NCI-H2196 (cell line): ENCODE measurements around the gene SLC16A8.

Source experiments
- DNase-seq: peaks from one replicate; lab custom pipeline; 2025; ENCODE audit not compliant: unreplicated experiment; lab: John Stamatoyannopoulos, UW

The SLC16A8 gene

DNA sequence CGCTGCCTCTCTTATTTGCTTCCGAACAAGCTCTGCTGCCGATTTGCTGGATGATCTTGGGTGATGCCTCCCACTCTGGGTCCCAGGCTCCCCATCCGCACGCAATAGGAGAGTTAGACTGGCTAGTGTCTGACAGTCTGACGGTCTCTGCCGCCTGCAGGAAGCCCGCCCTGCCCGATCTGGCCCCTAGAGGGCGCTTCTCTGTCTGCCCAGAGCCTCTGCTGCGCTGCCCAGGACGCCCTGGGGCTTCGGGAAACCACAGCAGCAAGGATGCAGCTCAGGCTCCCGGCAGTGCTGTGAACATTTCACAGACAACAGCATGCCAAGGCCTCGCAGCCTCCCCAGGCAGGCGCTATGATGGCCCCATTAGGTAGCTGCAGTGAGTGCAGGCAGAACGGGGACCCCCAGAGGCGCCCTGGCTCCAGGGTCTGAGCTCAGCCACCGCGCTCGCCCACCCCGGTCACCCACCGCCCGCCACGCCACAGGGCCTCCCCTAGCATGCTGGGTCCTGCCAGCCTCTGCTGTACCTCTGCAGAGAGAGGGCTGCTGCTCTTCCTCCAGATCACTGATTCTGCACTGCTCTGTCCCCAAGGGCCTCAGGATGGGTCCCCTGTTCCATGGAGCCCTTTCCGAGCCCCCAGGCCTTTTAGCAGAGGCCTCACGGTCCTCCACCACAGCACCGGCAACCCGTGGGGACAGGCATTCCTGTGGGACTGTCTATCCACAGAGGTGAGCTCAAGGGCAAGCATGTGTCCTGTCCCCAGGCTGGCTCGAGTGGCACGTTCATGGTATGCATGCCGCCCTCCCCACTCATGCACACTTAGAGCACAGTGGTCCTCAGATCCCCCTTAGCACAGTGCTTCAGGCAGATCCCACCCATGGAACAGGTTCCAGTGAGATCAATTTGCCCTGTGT is 30.8 kb upstream of the SLC16A8 start:
- peak; percentile 65 for DNase-seq

DNA sequence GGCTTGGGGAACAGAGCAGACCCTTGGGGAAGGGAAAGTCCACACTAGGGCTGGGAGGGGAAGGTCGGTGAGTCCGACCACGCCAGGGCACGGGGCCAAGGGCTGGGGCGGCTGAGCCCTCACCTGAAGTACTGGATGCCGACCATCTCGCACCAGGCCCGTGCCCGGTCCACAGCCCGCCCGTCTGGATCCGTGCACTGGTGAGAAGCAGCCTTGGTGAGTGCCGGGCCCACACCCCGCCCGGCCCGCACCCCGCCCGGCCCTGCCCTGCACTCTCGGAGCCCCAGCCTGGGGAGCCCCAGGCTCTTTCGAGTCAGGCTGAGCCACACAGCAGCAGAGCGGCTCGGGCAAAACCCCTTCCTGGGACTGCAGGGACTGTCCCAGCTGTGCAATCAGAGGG is 28.4 kb upstream of the SLC16A8 start:
- no peak for DNase-seq

DNA sequence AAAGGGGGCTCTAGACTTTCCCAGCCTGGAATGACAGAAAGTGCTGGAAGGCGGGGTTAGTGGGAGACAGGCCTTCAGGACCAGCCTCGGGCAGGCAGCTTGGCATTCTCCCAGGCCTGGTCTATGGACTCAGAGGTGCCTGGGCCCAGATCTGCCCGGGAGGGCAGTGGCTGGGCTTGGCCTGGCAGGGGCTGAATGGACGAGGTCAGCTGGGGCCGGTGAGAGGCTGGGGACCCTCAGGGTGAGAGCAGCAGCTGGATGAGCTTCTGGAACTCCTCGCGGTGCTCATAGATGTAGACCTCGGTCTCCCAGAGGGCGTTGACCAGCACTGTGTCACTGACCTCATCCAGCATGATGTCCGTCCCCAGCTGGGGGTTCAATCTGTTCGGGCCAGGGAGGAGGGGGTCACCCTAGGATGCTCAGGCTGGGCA is 28.0 kb upstream of the SLC16A8 start:
- DNase-seq, result no peak

DNA sequence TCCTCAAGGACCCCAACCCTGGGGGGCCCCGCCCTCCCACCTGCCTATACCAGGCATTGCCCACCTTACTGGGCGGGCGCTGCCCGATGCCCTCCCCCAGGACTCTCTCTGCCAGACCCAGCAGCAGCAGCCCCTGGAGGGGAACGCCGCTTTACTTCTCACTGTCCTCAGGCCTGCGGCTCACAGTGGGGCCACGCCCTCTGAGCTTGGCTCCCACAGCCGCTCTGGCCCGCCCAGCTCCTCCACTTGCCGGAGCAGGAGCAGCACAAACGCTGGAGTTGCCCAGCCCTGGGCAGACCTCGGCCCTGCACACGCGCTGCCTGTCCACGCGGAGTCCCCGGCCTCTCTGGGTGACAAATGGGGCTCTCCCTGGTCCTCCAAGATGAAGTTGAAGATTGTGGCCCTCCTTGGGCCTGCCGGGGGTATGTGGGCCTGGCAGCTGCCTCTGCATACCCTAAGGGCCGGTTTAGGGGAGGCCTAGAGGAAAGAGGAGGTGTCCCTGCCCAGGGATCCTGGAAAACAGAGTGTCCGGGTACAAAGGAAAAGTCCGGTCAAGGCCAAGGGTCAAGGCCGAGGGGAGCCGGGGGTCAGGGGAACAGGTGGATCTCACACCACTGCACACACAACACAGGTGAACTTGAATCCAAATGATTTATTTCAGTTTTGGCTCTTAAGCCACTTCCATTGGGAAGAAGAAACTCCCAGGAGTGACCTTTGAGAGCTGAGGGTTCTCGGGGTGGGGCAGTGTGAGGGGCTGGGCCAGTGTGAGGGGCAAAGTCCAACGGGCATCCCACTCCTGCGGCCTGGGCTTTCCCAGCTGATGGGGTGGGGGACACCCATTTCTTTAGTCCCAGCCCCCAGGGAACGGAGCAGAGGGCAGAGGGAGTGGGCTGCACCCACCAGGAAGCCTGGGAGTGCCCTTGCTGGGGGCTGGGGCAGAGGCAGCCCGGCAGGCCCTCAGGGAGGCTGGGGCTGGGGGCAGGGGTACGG is 27.2 kb upstream of the SLC16A8 start:
- no peak for DNase-seq

DNA sequence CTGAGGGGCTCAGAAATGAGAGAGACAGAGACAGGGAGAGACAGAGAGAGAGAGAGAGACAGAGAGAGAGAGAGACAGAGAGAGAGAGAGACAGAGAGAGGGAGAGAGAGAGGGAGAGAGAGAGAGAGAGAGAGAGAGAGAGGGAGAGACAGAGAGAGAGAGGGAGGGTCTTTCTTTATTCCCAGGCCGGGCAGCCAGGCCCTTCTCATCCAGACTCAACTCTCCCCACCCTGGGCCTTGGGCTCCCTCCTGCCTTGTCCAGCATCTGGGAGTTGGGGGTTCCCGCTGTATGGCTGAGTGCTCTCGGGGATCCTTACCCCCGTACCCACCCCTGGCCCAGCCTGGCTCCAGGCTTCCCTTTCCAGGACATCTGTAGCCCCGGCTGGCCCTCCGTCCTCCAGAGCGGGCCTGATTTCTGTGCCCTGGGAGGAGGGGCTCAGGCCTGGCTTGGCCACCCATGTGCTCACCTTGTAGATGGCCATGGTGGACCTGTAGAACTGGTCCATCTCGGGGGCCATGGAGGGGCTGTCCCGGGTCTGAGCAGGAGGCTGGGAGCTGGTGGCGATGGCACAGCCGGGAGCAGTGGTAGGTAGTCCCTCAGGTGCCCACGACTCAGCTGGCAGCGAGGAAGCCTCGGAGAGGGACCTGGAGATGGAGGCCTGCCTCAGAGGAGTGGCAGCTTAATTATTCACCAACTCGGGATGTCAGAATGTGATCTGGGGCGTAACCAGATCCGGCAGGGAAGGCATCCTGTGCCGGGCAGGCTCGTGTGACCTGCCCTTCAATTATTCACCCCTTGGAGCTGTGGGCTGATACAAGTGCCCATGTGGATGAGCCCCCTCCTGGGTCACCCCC is 26.3 kb upstream of the SLC16A8 start, which contains the start of gene BAIAP2L2:
Gene BAIAP2L2, minus strand, starts transcription at position 677 of the 855 bp plus-strand sequence. Its CDS starts 159 bp downstream, at position 518.
- no peak for DNase-seq

DNA sequence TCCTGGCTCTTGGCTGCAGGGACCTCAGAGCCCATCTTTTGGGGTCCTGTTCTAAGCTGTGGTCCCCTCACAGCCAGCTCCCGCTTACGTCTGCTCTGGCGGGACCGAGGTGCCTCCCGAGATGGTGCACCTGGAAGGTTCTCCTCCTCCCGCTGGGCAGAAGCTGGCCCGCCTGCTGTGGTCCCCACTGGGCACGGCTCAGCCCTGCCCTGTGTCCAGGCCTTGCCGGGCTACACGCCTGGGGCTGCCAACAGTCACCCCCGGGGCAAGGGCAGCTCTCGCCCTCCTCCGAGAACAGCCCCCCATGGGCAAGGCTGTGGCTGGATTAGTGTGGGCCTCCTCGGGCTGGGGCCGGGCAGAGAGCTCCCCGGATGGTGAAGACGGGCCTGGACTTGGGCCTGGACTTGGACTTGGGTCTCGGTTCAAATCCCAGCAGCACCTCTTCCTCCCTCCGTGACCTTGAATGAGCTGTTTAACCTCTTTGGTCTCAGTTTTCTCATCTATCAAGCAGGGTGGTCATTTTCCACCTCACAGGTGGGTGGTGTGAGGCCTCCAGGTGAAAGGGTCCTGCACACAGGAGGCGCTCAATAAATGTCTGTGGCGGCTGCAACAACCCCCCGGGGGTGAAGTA is 25.5 kb upstream of the SLC16A8 start:
- DNase-seq, result no peak

DNA sequence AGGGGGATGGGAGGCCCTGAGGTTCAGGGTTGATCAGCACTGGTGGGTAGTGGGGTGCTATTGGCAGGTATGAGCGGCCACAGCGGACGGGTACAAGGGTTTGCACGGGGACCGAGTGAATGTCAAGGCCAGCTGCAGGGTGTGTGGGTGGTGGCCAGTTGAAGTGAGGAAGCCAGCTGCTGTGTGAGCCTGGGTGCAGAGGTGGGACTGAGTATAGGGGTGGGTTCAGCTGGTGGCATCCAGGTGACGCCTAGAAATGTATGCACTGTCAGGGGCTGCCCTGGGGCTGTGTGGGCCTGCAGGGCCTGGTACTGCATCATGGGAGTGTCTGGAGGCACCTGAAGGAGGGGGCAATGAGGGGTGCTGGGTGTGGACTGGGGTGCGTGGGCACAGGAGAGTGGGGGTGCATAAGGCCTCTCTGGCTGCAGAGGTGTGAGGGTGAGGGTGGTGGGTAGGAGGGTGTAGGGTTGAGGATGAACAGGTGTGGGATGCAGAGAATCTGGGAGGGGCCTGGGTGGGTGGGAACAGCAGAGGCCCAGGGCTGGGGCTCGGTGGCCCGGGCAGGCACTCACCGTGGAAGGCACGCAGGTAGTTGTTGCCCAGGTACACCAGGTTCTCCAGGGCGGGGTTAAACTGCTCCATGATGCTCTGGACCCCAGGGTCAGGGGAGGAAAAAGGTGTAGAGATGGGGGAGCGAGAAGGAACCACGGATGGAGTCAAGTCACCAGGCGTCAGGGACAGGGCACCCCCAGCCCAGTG is 24.8 kb upstream of the SLC16A8 start:
- no peak for DNase-seq

DNA sequence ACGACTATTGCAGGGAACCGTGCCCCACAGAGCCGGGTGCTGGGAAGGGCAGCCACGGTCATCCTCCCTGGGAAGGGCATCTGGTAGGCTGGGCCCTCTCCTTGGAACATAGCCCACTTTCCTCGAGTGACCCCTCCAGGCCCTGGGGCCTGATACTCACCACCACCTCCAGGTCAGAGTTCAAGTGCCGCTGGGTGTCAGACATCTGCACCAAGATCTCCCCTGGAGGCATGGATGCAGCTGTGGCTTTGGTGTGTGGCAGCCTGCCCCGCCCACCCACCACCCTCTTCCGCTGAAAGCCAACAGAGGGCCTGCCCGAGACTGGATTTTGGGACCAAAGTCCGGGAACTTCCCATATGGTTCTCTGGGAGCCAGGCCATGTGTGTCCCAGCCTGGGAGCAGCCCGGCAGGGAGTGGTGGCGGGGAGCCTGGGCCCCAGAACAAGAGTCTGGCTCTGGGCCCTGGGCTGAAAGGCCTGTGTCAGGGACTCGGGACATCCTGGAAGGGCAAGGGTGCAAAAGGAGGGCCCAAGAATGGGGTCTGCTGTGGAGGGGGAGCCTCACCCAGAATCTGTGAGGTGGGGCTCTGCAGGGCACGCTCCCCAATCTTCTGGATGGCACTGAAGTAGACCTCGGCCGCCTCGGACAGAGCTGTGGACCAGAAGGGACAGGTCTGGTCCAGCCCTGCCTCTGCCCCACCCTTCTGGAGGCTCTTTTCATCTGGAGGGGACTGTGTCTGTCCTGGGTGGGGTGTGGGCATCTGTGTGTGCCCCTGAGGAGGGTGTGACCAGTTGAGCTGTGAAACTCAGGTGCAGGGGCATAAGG is 23.9 kb upstream of the SLC16A8 start:
- no peak for DNase-seq

DNA sequence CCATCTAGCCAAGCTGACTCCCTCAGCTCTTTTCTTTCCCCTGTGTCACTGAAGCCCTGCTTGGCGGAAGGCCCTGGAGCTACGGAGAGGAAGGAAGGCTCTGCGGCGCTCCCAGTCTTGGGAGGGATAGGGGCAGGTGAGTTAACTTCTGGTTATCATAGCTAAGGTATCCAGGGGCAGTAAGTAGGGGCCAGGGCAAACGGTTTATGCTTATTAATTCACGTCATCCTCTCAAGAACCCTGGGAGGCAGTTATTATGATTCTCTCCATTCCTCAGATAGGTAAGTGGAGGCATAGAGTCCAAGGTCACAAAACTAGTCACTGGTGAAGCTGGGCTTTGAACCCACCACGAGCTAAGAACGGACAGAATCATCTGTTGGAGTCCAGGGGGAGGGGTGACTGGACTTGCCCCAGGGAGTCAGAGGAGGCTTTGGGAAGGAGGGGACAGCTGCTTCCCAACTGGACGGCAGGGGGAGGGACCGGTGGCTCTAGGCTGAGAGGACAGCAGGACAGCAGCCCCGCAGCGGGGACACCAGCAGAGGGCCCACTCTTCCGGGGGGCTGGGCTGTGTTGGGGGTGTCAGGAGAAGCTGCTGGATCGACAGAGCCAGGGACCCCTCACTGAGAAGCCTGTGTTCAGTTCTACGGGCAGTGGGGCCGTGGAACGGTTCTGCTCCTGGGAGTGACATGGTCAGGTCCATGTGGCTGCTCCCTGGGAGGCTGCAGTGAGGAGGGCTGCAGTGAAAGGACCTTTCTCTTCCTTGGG is 23.0 kb upstream of the SLC16A8 start:
- no peak for DNase-seq

DNA sequence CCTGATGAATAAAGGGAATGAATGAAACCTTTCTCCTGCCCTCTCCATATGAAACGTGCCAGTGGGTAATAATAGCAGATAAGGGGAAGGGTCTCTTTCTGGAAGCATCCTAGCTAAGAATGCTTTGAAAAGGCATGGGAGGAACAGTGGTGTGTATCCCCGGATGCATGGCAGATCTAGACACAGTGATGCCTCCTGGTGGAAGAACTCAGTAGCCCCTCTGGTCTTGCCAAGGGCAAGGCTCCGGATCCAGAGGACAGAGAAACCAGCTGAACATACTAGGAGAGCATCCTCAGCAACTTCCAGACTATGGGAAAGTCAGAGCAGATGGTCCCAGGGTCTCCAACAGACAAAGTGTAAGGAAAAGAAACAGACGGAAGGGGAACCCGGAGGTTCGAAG is 20.1 kb upstream of the SLC16A8 start:
- no peak for DNase-seq

DNA sequence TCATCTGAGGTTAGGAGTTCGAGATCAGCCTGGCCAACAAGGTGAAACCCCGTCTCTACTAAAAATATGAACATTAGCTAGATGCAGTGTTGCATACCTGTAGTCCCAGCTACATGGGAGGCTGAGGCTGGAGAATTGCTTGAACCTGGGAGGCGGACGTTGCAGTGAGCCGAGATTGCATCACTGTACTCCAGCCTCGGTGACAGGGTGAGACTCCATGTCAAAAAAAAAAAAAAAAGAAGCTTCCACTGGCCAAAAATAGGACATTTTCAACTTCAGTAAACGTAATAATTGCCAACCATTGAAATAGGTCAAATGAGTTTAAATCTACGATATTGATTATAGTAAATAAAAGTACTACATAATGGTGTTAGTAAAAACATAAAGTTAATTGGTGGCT is 19.7 kb upstream of the SLC16A8 start:
- no peak for DNase-seq

DNA sequence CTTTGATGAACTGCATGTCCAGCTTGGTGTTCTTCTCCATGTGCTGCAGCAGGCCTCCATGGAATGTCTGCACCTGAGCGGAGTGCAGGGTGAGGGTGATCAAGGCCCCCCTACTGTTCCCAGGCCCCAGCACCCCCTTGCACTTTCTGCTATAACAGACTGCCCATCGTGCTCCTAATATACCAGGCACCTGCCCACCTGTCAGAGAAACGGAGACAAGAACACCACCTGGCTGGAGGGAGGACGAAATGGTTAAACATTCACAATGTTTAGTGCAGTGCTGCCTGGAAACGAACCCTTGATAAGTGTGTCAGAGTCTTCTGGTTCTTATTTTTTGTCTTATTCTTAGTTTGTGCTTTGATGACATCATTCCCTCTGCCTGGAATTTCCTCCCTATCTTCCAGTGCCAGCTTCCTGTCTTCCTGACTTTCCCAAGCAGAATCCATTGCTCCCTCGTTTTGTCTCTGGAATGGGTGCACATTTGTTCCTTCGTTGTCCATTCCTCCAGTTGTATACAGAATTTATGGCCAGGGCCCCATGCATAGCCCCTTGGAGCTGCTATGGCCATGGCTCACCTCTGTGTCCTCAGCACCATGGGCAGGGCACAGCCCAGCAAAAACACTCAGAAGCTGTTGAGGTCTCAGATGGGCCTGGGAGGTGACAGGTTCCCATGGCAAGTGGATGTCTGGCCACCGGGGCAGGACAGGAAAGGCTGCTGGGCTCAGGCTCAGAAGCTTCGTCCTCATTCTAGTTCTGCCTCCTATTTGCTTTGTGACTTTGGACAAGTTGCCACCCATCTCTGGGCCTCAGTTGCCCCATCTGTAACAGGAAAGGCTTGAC is 14.6 kb upstream of the SLC16A8 start:
- DNase-seq, result no peak

DNA sequence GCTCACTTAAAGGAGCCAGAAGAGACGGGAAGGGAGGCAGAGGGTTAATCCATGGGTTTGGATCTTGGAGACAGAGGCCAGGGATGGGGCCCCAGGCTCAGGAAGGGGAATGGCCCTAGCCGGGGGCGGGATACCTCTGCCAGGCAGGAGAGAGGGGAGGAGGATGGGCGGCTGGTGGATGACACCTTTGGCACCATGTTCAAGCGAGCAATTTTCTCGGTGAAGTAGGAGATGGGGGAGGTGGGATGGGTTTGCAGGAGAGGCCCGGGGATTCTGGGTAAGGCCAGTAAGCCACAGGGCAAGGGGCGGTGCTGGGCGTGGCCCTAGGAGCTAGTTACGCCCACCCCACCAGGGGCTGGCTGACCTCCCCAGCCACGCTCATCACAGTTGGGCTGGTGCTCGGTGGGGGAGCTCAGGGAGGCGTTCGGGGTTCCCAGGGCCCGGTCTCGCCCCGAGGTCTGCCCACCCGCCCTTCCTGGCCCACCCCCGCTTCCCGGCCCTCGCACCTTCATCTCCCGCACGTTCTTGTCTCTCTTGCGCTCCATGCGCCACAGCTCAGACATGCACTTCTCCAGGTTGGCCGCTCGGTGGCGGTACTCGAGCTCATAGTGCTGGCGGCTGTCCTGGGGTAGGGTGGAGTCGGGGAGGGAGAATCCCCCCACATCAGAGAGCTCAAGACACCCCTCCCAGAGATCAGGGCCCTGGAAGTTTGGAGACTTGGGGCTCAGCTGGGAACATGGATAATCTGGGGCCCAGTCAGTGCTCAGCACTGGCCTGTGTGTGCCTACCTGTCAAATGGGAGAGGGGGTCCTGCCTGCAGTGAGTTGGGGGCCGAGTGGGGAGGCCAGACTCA is 13.8 kb upstream of the SLC16A8 start:
- no peak for DNase-seq

DNA sequence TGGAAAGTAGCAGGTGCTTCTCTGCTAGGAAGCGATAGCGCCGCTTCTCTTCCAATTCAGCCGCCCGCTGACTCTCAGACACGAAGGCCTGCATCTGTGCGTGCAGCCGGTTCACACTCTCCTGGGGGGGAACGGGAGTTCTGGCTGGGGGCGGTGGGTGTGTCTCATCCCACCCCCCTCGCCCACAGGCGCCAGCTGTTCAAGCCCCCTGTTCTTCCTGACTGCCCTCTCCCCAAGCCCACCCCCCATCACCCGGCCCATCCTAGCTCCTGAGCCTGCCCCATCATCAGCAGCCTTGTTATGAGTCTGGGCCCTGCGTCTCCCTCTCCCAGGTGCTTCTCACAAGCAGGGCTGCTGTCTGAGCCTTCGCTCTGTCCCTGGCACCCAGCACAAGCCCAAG is 13.1 kb upstream of the SLC16A8 start:
- no peak for DNase-seq

DNA sequence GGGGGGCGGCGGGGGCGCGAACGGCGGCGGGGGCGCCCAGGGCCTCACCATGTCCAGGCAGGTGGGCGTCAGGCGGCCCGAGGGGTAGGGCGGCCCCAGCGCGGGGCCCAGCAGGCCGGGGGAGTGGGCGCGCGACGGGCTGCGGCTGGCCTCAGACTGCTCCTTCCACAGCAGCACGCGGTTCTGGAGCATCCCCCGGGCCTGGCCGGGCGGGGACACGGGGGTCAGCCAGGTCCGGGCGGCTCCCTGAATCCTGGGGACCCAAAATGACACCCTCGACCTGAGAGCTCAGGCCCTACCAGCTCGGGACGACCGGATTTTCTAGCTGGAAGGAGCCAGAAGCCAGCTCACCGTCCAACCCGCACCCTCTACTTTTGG is 5.5 kb upstream of the SLC16A8 start:
- DNase-seq, result no peak
